ENCODE data around the gene THSD4.

Gene THSD4

GRCh38 chr15:71338827-71339542 lies 223.7 kb downstream of the THSD4 start:
- no peak for TF ChIP-seq Cebpa-rat (IDR thresholded peaks at IDR 0.05)
- no peak overlapping the region for H3K27ac ChIP-seq
- no peak overlapping the region for H3K9ac ChIP-seq
- no peaks in the 10 kb centered on the region for H3K4me1 ChIP-seq
- H3K4me3 ChIP-seq, result no peak overlapping the region
- no peaks in the 10 kb centered on the region for H3K36me3 ChIP-seq
- H3K27me3 ChIP-seq, result no peaks in the 10 kb centered on the region; a peak in 1 of 22 replicates
- no peaks in the 10 kb centered on the region for H4K20me1 ChIP-seq
- H3K4me2 ChIP-seq, result no peak overlapping the region
- no peaks in the 10 kb centered on the region for H3K9me3 ChIP-seq (replicated peaks in 1 of 11)

- Histone ChIP-seq H3K4me3 (no peak overlapping the region), H3K4me2 (no peak overlapping the region), H3K27ac (no peak overlapping the region), H4K20me1 (no peaks in the 10 kb centered on the region), H3K4me1 (no peaks in the 10 kb centered on the region), H3K9me3 (replicated peaks in 1 of 11) (no peaks in the 10 kb centered on the region; a peak in 1 of 22 replicates), H3K36me3 (no peaks in the 10 kb centered on the region), H3K9ac (no peak overlapping the region), H3K27me3 (no peaks in the 10 kb centered on the region)
- no peak for TF ChIP-seq Cebpa-rat (IDR thresholded peaks at IDR 0.05)
Observed at GRCh38 chr15:71341811-71342550, 226.7 kb downstream of the THSD4 start.

GRCh38 chr15:71342658-71343057 lies 227.4 kb downstream of the THSD4 start:
- Histone ChIP-seq H3K4me2 (no peak overlapping the region), H3K27ac (no peak overlapping the region), H3K36me3 (no peaks in the 10 kb centered on the region), H3K4me3 (no peak overlapping the region), H4K20me1 (no peaks in the 10 kb centered on the region), H3K9ac (no peak overlapping the region), H3K9me3 (replicated peaks in 1 of 11) (no peaks in the 10 kb centered on the region; a peak in 1 of 22 replicates), H3K27me3 (no peaks in the 10 kb centered on the region), H3K4me1 (no peaks in the 10 kb centered on the region)
- TF ChIP-seq Cebpa-rat (IDR thresholded peaks at IDR 0.05), result no peak

GRCh38 chr15:71344316-71344715 lies 229.0 kb downstream of the THSD4 start:
- no peak for TF ChIP-seq Cebpa-rat (IDR thresholded peaks at IDR 0.05)
- no peaks in the 10 kb centered on the region for H4K20me1 ChIP-seq
- H3K4me2 ChIP-seq, result no peak overlapping the region
- H3K27ac ChIP-seq, result no peak overlapping the region
- H3K27me3 ChIP-seq, result no peaks in the 10 kb centered on the region
- H3K9me3 ChIP-seq (replicated peaks in 1 of 11), result no peaks in the 10 kb centered on the region; a peak in 1 of 22 replicates
- no peaks in the 10 kb centered on the region for H3K36me3 ChIP-seq
- no peak overlapping the region for H3K4me3 ChIP-seq
- H3K4me1 ChIP-seq, result no peaks in the 10 kb centered on the region
- no peak overlapping the region for H3K9ac ChIP-seq

- Histone ChIP-seq H3K27ac (no peak overlapping the region), H3K9me3 (replicated peaks in 1 of 11) (no peaks in the 10 kb centered on the region; a peak in 1 of 22 replicates), H3K4me1 (no peaks in the 10 kb centered on the region), H4K20me1 (no peaks in the 10 kb centered on the region), H3K36me3 (no peaks in the 10 kb centered on the region), H3K27me3 (no peaks in the 10 kb centered on the region), H3K4me3 (no peak overlapping the region), H3K9ac (no peak overlapping the region), H3K4me2 (no peak overlapping the region)
- no peak for TF ChIP-seq Cebpa-rat (IDR thresholded peaks at IDR 0.05)
Observed at GRCh38 chr15:71345186-71345585, 229.9 kb downstream of the THSD4 start.

GRCh38 chr15:71346464-71346863 lies 231.2 kb downstream of the THSD4 start:
- Histone ChIP-seq H4K20me1 (no peaks in the 10 kb centered on the region), H3K27me3 (no peaks in the 10 kb centered on the region), H3K27ac (no peak overlapping the region), H3K9ac (no peak overlapping the region), H3K36me3 (no peaks in the 10 kb centered on the region), H3K4me3 (no peak overlapping the region), H3K4me1 (no peaks in the 10 kb centered on the region), H3K9me3 (replicated peaks in 1 of 11) (no peaks in the 10 kb centered on the region; a peak in 1 of 22 replicates), H3K4me2 (no peak overlapping the region)
- TF ChIP-seq Cebpa-rat (IDR thresholded peaks at IDR 0.05), result no peak

GRCh38 chr15:71348597-71348996 lies 233.3 kb downstream of the THSD4 start:
- Histone ChIP-seq H4K20me1 (no peaks in the 10 kb centered on the region), H3K9ac (no peak overlapping the region), H3K36me3 (no peaks in the 10 kb centered on the region), H3K4me3 (no peak overlapping the region), H3K9me3 (replicated peaks in 1 of 11) (no peaks in the 10 kb centered on the region; a peak in 1 of 22 replicates), H3K4me2 (no peak overlapping the region), H3K4me1 (no peaks in the 10 kb centered on the region), H3K27me3 (no peaks in the 10 kb centered on the region), H3K27ac (no peak overlapping the region)
- TF ChIP-seq Cebpa-rat (IDR thresholded peaks at IDR 0.05), result no peak

- TF ChIP-seq Cebpa-rat (IDR thresholded peaks at IDR 0.05), result no peak
- no peaks in the 10 kb centered on the region for H4K20me1 ChIP-seq
- no peaks in the 10 kb centered on the region; a peak in 1 of 22 replicates for H3K9me3 ChIP-seq (replicated peaks in 1 of 11)
- no peaks in the 10 kb centered on the region for H3K36me3 ChIP-seq
- no peak overlapping the region for H3K9ac ChIP-seq
- no peak overlapping the region for H3K4me3 ChIP-seq
- no peaks in the 10 kb centered on the region for H3K27me3 ChIP-seq
- no peak overlapping the region for H3K4me2 ChIP-seq
- H3K4me1 ChIP-seq, result no peaks in the 10 kb centered on the region
- H3K27ac ChIP-seq, result no peak overlapping the region
Observed at GRCh38 chr15:71349336-71349735, 234.1 kb downstream of the THSD4 start.

GRCh38 chr15:71349736-71350526 lies 234.7 kb downstream of the THSD4 start:
- H3K4me2 ChIP-seq, result no peak overlapping the region
- no peak overlapping the region for H3K27ac ChIP-seq
- no peaks in the 10 kb centered on the region for H3K27me3 ChIP-seq
- H3K4me1 ChIP-seq, result no peaks in the 10 kb centered on the region
- H3K36me3 ChIP-seq, result no peaks in the 10 kb centered on the region
- no peaks in the 10 kb centered on the region for H3K9me3 ChIP-seq (replicated peaks in 1 of 11)
- TF ChIP-seq Cebpa-rat (IDR thresholded peaks at IDR 0.05), result no peak
- no peak overlapping the region for H3K4me3 ChIP-seq
- H3K9ac ChIP-seq, result no peak overlapping the region
- H4K20me1 ChIP-seq, result no peaks in the 10 kb centered on the region
